RWPE2 (cell line): Measurements from ENCODE around the gene DMBX1.

Experiments
- ATAC-seq: fragments of 200-7000 bp; cut with Tn5 transposase; 3 replicates; pipeline ENCODE4 v1.9.1; 2021; ENCODE audit warnings: low read depth
- DNase-seq: peaks from one replicate; pipeline ENCODE4 v3.0.0-alpha.2; 2020; ENCODE audit warnings: low spot score
- H3K27ac ChIP-seq: fragments of 450-650 bp; 2 replicates; pipeline ENCODE4 v1.5.1; 2017; ENCODE audit warnings: mild to moderate bottlenecking; ENCODE audit not compliant: poor library complexity, severe bottlenecking
- H3K27me3 ChIP-seq: fragments of 250-450 bp; sonication (Bioruptor Pico); 2 replicates; pipeline ENCODE4 v1.5.1; 2021; ENCODE audit warnings: mild to moderate bottlenecking, moderate library complexity; ENCODE audit not compliant: insufficient read depth, poor library complexity, severe bottlenecking
- H3K36me3 ChIP-seq: fragments of 250-450 bp; sonication (Bioruptor Pico); 2 replicates; pipeline ENCODE4 v1.5.1; 2020; ENCODE audit warnings: low read depth, mild to moderate bottlenecking, moderate library complexity
- H3K4me1 ChIP-seq: fragments of 250-450 bp; sonication (Bioruptor Pico); 2 replicates; pipeline ENCODE4 v1.5.1; 2021; ENCODE audit warnings: mild to moderate bottlenecking, moderate library complexity; ENCODE audit not compliant: insufficient read depth, poor library complexity, severe bottlenecking
- H3K4me3 ChIP-seq: fragments of 250-450 bp; sonication (Bioruptor Pico); 2 replicates; pipeline ENCODE4 v1.5.1; 2021; ENCODE audit warnings: mild to moderate bottlenecking, moderate library complexity; ENCODE audit not compliant: severe bottlenecking
- H3K9me3 ChIP-seq: fragments of 250-450 bp; sonication (Bioruptor Pico); 2 replicates; pipeline ENCODE4 v1.5.1; 2021; ENCODE audit warnings: mild to moderate bottlenecking, moderate library complexity; ENCODE audit not compliant: severe bottlenecking
- TF ChIP-seq, protein P1 (sequence below): fragments of 450-650 bp; IDR thresholded peaks from one replicate; pipeline ENCODE4 v1.5.1; 2017; ENCODE audit warnings: mild to moderate bottlenecking, moderate library complexity; ENCODE audit not compliant: poor library complexity, severe bottlenecking

Gene DMBX1

DNA sequence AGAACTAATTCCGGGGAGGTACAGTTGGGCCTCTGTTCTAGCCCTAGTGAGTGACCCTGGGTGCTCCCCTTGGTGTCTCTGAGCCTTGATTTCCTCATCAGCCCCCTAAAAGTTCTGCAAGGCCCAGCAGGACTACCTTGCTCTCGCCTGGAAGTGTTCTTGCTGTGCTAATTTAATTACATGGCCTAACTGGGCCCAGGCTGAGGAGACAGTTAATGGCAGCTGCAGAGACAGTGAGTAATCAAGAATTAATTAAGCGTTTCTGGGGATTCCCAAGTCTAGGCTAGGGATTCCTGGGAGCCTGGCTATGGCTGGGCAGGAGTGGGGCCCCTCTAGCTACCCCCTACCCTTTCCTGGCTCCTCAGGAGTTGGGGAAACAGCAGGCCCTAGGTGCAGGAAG, 24.7 kb upstream of the DMBX1 start:
- Histone ChIP-seq H3K27me3 (peaks cover 15% of the 10 kb centered on the region), H3K9me3 (no peaks in the 10 kb centered on the region), H3K4me3 (no peak overlapping the region), H3K4me1 (no peaks in the 10 kb centered on the region), H3K27ac (no peak overlapping the region), H3K36me3 (no peaks in the 10 kb centered on the region)
- TF ChIP-seq, protein P1, sequence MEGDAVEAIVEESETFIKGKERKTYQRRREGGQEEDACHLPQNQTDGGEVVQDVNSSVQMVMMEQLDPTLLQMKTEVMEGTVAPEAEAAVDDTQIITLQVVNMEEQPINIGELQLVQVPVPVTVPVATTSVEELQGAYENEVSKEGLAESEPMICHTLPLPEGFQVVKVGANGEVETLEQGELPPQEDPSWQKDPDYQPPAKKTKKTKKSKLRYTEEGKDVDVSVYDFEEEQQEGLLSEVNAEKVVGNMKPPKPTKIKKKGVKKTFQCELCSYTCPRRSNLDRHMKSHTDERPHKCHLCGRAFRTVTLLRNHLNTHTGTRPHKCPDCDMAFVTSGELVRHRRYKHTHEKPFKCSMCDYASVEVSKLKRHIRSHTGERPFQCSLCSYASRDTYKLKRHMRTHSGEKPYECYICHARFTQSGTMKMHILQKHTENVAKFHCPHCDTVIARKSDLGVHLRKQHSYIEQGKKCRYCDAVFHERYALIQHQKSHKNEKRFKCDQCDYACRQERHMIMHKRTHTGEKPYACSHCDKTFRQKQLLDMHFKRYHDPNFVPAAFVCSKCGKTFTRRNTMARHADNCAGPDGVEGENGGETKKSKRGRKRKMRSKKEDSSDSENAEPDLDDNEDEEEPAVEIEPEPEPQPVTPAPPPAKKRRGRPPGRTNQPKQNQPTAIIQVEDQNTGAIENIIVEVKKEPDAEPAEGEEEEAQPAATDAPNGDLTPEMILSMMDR, result no peak
- ATAC-seq (no peak), DNase-seq (no peak)

DNA sequence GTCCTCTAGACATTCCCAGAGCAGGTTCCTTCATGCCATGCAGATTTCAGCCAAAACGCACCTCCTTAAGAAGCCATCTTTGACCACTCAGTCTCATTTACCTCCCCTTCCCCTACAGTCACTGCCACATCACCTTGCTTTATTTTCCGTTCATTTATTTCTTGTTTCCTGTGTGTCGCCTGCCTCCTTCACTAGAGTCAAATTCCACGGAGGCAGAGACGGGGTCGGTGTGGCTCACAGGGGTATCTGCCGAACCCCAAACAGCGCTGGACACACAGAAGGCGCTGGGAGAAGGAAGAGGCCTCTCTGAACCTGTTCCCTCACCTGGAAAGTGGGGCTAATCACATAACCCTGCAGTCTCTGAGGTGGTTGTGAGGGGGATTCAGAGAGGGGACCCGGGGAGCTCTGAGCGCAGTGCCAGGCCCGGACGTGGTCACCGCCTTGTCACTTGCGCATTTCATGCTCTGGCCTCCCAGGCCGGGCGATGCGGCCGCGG, 23.6 kb upstream of the DMBX1 start:
- H3K4me1 ChIP-seq, result no peaks in the 10 kb centered on the region
- peaks cover 15% of the 10 kb centered on the region for H3K27me3 ChIP-seq

DNA sequence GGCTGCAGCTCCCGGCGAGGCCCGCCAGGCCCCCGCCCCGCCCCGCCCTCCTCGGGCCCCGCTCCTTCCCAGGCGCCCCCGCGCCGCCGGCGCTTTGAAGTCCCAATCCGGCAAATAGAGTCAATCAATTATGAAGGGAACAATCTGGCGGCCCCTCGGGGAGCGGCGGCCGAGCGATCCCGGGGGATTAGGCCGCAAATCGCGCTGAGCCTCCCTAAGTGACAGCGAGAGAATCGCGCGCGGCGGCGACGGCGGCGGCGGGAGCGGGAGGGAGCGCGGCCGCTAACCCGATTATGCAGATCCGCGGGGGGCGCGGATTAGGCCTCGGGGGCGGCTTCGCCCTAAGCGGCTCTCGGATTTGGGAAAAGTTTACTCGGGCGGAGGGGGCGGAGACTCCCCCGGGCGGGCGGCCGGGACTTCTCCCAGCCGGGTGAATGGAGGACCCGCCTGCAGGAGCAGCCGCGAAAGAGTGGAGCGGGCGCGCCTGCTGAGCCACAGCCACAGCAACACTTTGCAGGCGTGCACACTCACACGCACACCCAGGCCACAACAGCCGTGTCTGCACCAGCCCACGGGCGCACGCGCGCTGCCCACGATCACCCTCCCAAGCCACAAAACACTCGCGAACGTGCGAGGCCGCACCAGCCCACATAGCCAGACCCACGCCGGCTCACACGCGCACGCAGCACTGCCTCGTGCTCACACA, 23.0 kb upstream of the DMBX1 start:
- DNase-seq, result no peak
- H3K4me1 ChIP-seq, result no peaks in the 10 kb centered on the region

More for the DNA sequence above, 23.6 kb upstream of the DMBX1 start:
- ATAC-seq (no peak), DNase-seq (no peak)
- H3K27ac ChIP-seq, result no peak overlapping the region
- H3K36me3 ChIP-seq, result no peaks in the 10 kb centered on the region
- TF ChIP-seq, protein P1, result no peak
- H3K9me3 ChIP-seq, result no peaks in the 10 kb centered on the region
- peak overlapping the region; percentile 33 for H3K4me3 ChIP-seq

DNA sequence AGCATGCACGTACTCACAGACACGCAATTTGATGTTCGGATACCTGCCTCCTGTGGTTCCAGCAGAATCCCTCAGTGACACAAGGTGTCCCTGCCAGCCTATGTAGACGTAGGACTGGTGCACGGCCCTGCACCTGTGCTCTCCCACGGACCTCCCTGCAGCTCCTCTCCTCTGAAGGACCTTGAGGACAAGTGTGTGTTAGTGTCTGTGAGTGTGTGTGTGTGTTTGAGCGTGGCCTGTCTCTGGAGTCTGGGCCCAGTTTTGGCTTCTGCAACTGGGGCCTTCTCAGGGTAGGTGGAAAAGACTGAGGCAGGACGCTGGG, 22.5 kb upstream of the DMBX1 start:
- H3K4me3 ChIP-seq, result peak overlapping the region; percentile 33

More for the DNA sequence above, 23.0 kb upstream of the DMBX1 start:
- H3K36me3 ChIP-seq, result no peaks in the 10 kb centered on the region
- H3K27ac ChIP-seq, result no peak overlapping the region
- TF ChIP-seq, protein P1, result no peak
- no peaks in the 10 kb centered on the region for H3K9me3 ChIP-seq
- peak overlapping the region; percentile 33 for H3K4me3 ChIP-seq
- peak; percentile 50; the same call in 2 of the 3 replicates for ATAC-seq
- peaks cover 15% of the 10 kb centered on the region for H3K27me3 ChIP-seq

More for the DNA sequence above, 22.5 kb upstream of the DMBX1 start:
- no peak overlapping the region for H3K27ac ChIP-seq
- H3K4me1 ChIP-seq, result no peaks in the 10 kb centered on the region
- no peaks in the 10 kb centered on the region for H3K36me3 ChIP-seq
- no peak for ATAC-seq
- H3K9me3 ChIP-seq, result no peaks in the 10 kb centered on the region
- H3K27me3 ChIP-seq, result peaks cover 15% of the 10 kb centered on the region
- no peak for DNase-seq
- TF ChIP-seq, protein P1, result no peak
